HG03571 (cell line): Measurements from ENCODE around the gene VTN.

ENCODE experiments used
- ATAC-seq: cut with Tn5 transposase; IDR thresholded peaks from one replicate; pipeline ENCODE4 v1.9.1; 2021; ENCODE audit not compliant: unreplicated experiment

Gene VTN

GRCh38 chr17:28370744-28371103, 617 bp upstream of the VTN start:
- no peak for ATAC-seq

GRCh38 chr17:28369684-28370034, 448 bp downstream of the VTN start:
- ATAC-seq = no peak

- no peak for ATAC-seq
Observed at GRCh38 chr17:28368915-28369683, 1.0 kb downstream of the VTN start.

GRCh38 chr17:28368306-28368831, 1.7 kb downstream of the VTN start:
- ATAC-seq = no peak

GRCh38 chr17:28367641-28368305, 2.3 kb downstream of the VTN start:
- no peak for ATAC-seq

GRCh38 chr17:28366605-28367004, 3.5 kb downstream of the VTN start:
- ATAC-seq = no peak

GRCh38 chr17:28365487-28365886, 4.6 kb downstream of the VTN start:
- ATAC-seq = no peak

GRCh38 chr17:28364665-28365363, 5.3 kb downstream of the VTN start, which contains the start of gene SEBOX:
SEBOX (minus strand) TSS chr17:28365199; CDS start chr17:28365151, 48 bp downstream.
- ATAC-seq = no peak

- no peak for ATAC-seq
Observed at GRCh38 chr17:28363776-28364650, 6.1 kb downstream of the VTN start.

GRCh38 chr17:28363186-28363585, 6.9 kb downstream of the VTN start:
- ATAC-seq = no peak

- ATAC-seq = no peak
Observed at GRCh38 chr17:28357901-28358197, 12.3 kb downstream of the VTN start.

- ATAC-seq = peak; percentile 90
Observed at GRCh38 chr17:28357061-28357900, 12.8 kb downstream of the VTN start, which contains the start of gene POLDIP2. POLDIP2 (minus strand) TSS chr17:28357527; CDS start chr17:28357448, 79 bp downstream.

- no peak for ATAC-seq
Observed at GRCh38 chr17:28350271-28350670, 19.8 kb downstream of the VTN start.

- ATAC-seq = no peak
Observed at GRCh38 chr17:28348979-28349378, 21.1 kb downstream of the VTN start.

- ATAC-seq = no peak
Observed at GRCh38 chr17:28347261-28347891, 22.7 kb downstream of the VTN start.

- ATAC-seq = no peak
Observed at GRCh38 chr17:28346746-28347246, 23.3 kb downstream of the VTN start.

GRCh38 chr17:28346199-28346580, 23.9 kb downstream of the VTN start:
- no peak for ATAC-seq

GRCh38 chr17:28345419-28346198, 24.5 kb downstream of the VTN start:
- ATAC-seq = no peak
